Heart right ventricle (tissue), 16 donors: ENCODE measurements around the gene BLVRB. TPM values are rescaled to one million over a fixed set of nuclear protein-coding genes. Genes with fewer than 3 reads are reported as not detected.

Experiments
- ATAC-seq, 8 donors: fragments of 200-7000 bp; cut with Tn5 transposase; one replicate each; pipeline ENCODE4 v1.9.1; 2020; ENCODE audit warnings: mild to moderate bottlenecking in 8 of 8, moderate library complexity in 8 of 8, moderate number of reproducible peaks in 1 of 8
- DNase-seq, 2 donors: peaks; one replicate each; pipeline ENCODE4 v3.0.0-alpha.2; 2020
- H3K27ac ChIP-seq, 10 donors: fragments of 200-600 bp; sonication (generic) in 2 of 10; one replicate each; pipeline versions ENCODE4 v1.5.0 to v1.8.0; 2020 to 2022; ENCODE audit warnings: mild to moderate bottlenecking in 3 of 10
- H3K27me3 ChIP-seq, 7 donors: fragments of 200-600 bp; one replicate each; pipeline ENCODE4 v1.8.0; 2021 to 2022; ENCODE audit warnings: mild to moderate bottlenecking in 2 of 7
- H3K36me3 ChIP-seq, 9 donors: fragments of 200-600 bp; sonication (generic) in 1 of 9; one replicate each; pipeline versions ENCODE4 v1.5.0 to v1.8.0; 2020 to 2022; ENCODE audit warnings: mild to moderate bottlenecking in 2 of 9
- H3K4me1 ChIP-seq, 9 donors: fragments of 200-600 bp; sonication (generic) in 1 of 9; one replicate each; pipeline versions ENCODE4 v1.5.0 to v1.8.0; 2020 to 2022; ENCODE audit warnings: mild to moderate bottlenecking in 4 of 9
- H3K4me3 ChIP-seq, 10 donors: fragments of 200-600 bp; sonication (generic) in 2 of 10; one replicate each; pipeline versions ENCODE4 v1.5.0 to v1.8.0; 2020 to 2022; ENCODE audit warnings: mild to moderate bottlenecking in 7 of 10, moderate library complexity in 2 of 10
- H3K9me3 ChIP-seq, 11 donors: fragments of 200-600 bp in 10 of 11; sonication (generic) in 2 of 11; one replicate each; pipeline versions ENCODE4 v1.5.0 to v1.8.0; 2013 to 2022; ENCODE audit warnings: mild to moderate bottlenecking in 2 of 11, control low read depth in 1 of 11, moderate library complexity in 1 of 11
- WGBS, 2 donors: extraction: QIAGEN DNeasy Blood & Tissue Kit; methylation state at CpG; one replicate each; pipeline ENCODE4 v1.1.7; 2013; ENCODE audit warnings: inconsistent platforms in 1 of 2; 5-methylcytosine and 5-hydroxymethylcytosine counted together
- intact Hi-C, 10 donors: fragments of 100-400 bp; cut with DNase I; formaldehyde crosslinking; loops; one replicate each; pipeline versions ENCODE4 v1.11.1 to v1.14.2; 2022
- polyA plus RNA-seq, 2 donors: library from polyadenylated mRNA; stranded (reverse); fragments of 200-250 nt; gene quantifications; one replicate each; pipeline ENCODE4 v1.2.3, GENCODE V29; 2013
- total RNA-seq, 10 donors: library from RNA; stranded (reverse); fragmentation: NEBNext Ultra II Directional in 3 of 10; extraction: Animal tissue kit (Norgen Biotek cat#: 25700) in 3 of 10; gene quantifications; one replicate each; pipeline versions ENCODE4 v1.2.1 to v1.2.4, GENCODE V29; 2021 to 2023
- TF ChIP-seq, protein P1 (sequence below), 9 donors: fragments of 200-600 bp; sonication (generic) in 2 of 9; IDR thresholded peaks; one replicate each; pipeline versions ENCODE4 v1.5.0 to v1.8.0; 2021 to 2022; ENCODE audit warnings: antibody characterized with exemption in 9 of 9, mild to moderate bottlenecking in 5 of 9, moderate library complexity in 1 of 9
- donor health status: Arrhythmogenic right ventricular cardiomyopathy.
- donor health status: ischemic (EF 13 %, LVEDD 7.1; RV severe dilation, severe dysfunction).
- donor health status: healthy with polysubstance abuse.
- donor health status: DM: no; HTN: yes; CAD: no.
- donor health status: DM: no; HTN: no; CAD: no.
- donor health status: ischemic (EF 25% LVEDD 6.9; RV normal size, moderate dysfunction).
- donor health status: ischemic (EF 25% LVEDD 5.7; RV mildly dilated, moderate dysfunction).
- donor health status: healthy.
- donor health status: DM: yes; HTN: yes; CAD: no.
- donor health status: Ischemic cardiomyopathy.
- donor health status: ischemic (EF 35%, LVEDD 5.7; RV mildly dilated, moderate dysfunction).
- donor health status: nonischemic (EF 11% LVEDD 7.7; RV severe dilation, severe dysfunction).
- donor health status: DM: yes; HTN: yes; CAD: no.
- donor health status: PGD.
- donor health status: ischemic (EF 29% LVEDD 5.4; RV normal size, mild dysfunction).
- donor health status: nonischemic (EF 23%, LVEDD 6.1; RV moderate dilation, normal function).

BLVRB gene
- total and polyA plus RNA-seq, 12 donors, result 70.9 to 213 (median 95.1) TPM

DNA sequence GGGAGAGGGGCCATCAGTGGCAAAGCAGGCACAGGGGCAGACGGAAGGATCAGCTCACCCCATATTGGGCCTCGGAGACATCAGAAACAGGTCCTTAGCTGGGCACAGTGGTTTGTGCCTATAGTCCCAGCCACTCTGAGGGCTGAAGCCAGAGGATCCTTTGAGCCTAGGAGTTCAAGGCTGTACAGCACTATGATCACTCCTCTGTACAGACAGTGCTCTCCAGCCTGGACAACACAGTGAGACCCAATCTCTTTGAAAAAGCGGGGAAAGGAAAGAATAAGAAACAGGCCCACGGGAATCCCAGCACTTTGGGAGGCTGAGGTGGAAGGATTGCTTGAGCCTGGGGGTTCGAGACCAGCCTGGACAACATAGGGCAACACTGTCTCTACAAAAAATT, 45.8 kb downstream of the BLVRB start:
- DNase-seq, result no peak
- WGBS, 2 donors, result 86 to 93% methylated on average over 5 of the region's 5 CpGs
- peak overlapping the region in 6 of 10 donors; percentile 44 to 100 (median 98) for H3K27ac ChIP-seq
- no peak overlapping the region for H3K4me3 ChIP-seq
- no peak for ATAC-seq
- H3K27me3 ChIP-seq, result no peaks in the 10 kb centered on the region
- peaks cover 0 to 21% (median 12%) of the 10 kb centered on the region in 9 donors for H3K36me3 ChIP-seq
- H3K4me1 ChIP-seq, result peaks cover 9 to 70% (median 48%) of the 10 kb centered on the region in 9 donors
- intact Hi-C loops, result loop anchor here in 4 of 10 donors (2.0 to 10.0 kb wide), 5 partner anchors 72 to 385 kb away; partner anchors contain the start of genes C19orf47 (in 2 of the 4), PLD3 (in 2 of the 4) and LTBP4 (in 1 of the 4)
- TF ChIP-seq, protein P1, sequence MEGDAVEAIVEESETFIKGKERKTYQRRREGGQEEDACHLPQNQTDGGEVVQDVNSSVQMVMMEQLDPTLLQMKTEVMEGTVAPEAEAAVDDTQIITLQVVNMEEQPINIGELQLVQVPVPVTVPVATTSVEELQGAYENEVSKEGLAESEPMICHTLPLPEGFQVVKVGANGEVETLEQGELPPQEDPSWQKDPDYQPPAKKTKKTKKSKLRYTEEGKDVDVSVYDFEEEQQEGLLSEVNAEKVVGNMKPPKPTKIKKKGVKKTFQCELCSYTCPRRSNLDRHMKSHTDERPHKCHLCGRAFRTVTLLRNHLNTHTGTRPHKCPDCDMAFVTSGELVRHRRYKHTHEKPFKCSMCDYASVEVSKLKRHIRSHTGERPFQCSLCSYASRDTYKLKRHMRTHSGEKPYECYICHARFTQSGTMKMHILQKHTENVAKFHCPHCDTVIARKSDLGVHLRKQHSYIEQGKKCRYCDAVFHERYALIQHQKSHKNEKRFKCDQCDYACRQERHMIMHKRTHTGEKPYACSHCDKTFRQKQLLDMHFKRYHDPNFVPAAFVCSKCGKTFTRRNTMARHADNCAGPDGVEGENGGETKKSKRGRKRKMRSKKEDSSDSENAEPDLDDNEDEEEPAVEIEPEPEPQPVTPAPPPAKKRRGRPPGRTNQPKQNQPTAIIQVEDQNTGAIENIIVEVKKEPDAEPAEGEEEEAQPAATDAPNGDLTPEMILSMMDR (IDR thresholded peaks at IDR 0.05), result no peak
- no peaks in the 10 kb centered on the region for H3K9me3 ChIP-seq

DNA sequence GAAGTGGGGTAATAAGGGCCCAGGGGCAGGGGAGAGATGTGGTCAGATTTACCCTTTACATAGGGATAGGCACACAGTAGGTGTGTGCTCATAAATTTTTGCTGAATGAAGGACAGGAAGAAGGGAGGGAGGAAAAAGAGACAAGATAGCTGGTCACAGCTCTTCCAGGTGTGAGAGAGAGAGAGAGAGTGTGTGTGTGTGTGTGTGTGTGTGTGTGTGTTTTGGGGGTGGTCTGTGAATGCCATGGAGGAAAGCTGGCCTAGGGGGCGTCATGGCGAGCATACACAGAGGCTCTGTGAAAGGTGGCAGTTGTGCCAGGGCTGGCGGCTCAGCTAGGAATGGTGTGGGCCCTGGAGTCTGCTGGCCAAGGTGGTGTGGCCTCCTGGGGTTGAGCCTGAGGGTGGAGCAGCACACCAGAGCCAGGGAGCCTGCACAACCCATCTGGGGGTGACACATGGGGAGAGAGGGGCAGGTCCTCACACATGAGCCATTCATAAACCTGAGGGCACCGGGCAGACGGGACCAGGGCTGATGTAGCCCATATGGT, 46.4 kb downstream of the BLVRB start:
- DNase-seq, result no peak
- no peaks in the 10 kb centered on the region for H3K9me3 ChIP-seq
- peaks cover 9 to 65% (median 45%) of the 10 kb centered on the region in 9 donors for H3K4me1 ChIP-seq
- H3K4me3 ChIP-seq, result no peak overlapping the region
- no peak for ATAC-seq
- peak overlapping the region in 3 of 10 donors; percentile 98 to 100 (median 100) for H3K27ac ChIP-seq
- TF ChIP-seq, protein P1 (IDR thresholded peaks at IDR 0.05), result no peak
- intact Hi-C loops, result loop anchor here in 1 of 10 donors (10.0 kb wide), 1 partner anchor 386 kb away; no protein-coding TSS in a partner anchor
- no peaks in the 10 kb centered on the region for H3K27me3 ChIP-seq
- 77 to 83% methylated on average over 5 of the region's 5 CpGs for WGBS, 2 donors
- H3K36me3 ChIP-seq, result peaks cover 0 to 21% (median 12%) of the 10 kb centered on the region in 9 donors

DNA sequence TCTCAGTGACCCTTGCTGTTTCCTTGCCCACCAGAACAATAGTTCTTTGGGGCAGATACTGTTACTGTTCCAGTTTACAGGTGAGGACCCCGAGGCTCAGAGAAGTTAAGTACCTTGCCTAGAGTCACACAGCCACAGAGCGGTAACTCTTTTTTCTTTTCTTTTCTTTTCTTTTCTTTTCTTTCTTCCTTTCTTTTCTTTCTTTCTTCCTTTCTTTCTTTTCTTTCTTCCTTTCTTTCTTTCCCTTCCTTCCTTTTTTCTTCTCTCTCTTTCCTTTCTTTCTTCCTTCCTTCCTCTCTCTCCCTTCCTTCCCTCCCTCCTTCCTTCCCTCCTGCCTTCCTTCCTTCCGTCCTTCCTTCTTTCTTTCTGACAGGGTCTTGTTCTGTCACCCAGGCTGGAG, 47.5 kb downstream of the BLVRB start:
- peak overlapping the region; percentile 75 to 96 (median 84) for H3K27ac ChIP-seq
- TF ChIP-seq, protein P1 (IDR thresholded peaks at IDR 0.05), result no peak
- intact Hi-C loops, result loop anchor here in 1 of 10 donors (10.0 kb wide), 1 partner anchor 387 kb away; no protein-coding TSS in a partner anchor
- 85 to 87% methylated on average over 3 of the region's 3 CpGs for WGBS, 2 donors
- H3K4me3 ChIP-seq, result no peak overlapping the region
- no peaks in the 10 kb centered on the region for H3K27me3 ChIP-seq
- H3K4me1 ChIP-seq, result peaks cover 12 to 64% (median 43%) of the 10 kb centered on the region in 9 donors
- no peaks in the 10 kb centered on the region for H3K9me3 ChIP-seq
- H3K36me3 ChIP-seq, result peaks cover 0 to 16% (median 8%) of the 10 kb centered on the region in 9 donors
- ATAC-seq (no peak), DNase-seq (no peak)

DNA sequence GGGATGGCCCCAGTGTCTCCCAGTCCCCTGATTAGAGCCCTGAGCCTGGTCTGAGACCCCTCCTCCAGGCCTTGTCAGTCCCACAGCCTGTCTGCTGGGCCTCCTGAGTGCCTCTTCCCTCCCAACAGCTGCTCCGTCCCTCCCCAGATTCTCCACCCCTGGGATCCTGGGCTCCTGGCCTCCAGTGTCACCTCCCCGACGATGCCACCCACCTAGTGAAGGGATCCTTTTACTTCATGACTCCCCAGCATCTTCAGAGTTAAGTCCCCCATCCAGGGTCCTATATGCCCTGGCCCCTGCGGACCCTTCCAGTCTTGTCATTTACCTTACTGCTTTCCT, 47.9 kb downstream of the BLVRB start:
- ATAC-seq (no peak), DNase-seq (no peak)
- H3K4me3 ChIP-seq, result peak overlapping the region in 1 of 10 donors; percentile 14
- intact Hi-C loops, result loop anchor here in 1 of 10 donors (10.0 kb wide), 1 partner anchor 387 kb away; no protein-coding TSS in a partner anchor
- H3K27me3 ChIP-seq, result no peaks in the 10 kb centered on the region
- no peaks in the 10 kb centered on the region for H3K9me3 ChIP-seq
- peaks cover 0 to 11% (median 3%) of the 10 kb centered on the region in 9 donors for H3K36me3 ChIP-seq
- peaks cover 12 to 61% (median 43%) of the 10 kb centered on the region in 9 donors for H3K4me1 ChIP-seq
- 59 to 61% methylated on average over 4 of the region's 4 CpGs for WGBS, 2 donors
- H3K27ac ChIP-seq, result peak overlapping the region; percentile 75 to 96 (median 84)
- TF ChIP-seq, protein P1 (IDR thresholded peaks at IDR 0.05), result no peak
